Measurements from ENCODE around the gene PHYKPL.

DNA sequence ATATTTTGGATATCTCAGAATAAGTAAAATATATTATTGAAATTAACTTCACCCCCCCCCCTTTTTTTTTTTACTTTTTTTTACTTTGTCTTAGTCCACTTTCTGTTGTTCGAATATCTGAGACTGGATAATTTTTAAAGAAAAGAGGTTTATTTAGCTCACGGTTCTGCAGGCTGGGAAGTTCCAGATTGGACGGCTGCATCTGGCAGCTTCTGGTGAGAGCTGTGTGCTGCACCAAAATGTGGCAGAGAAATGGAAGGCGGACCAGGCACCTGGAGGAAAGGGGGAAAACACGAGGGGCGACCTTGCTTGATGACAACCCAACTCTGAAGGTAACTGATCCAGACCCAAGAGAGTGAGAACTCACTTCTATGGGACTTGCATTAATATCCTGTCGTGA lies 39.8 kb downstream of the PHYKPL start:
- TF ChIP-seq, protein P1, sequence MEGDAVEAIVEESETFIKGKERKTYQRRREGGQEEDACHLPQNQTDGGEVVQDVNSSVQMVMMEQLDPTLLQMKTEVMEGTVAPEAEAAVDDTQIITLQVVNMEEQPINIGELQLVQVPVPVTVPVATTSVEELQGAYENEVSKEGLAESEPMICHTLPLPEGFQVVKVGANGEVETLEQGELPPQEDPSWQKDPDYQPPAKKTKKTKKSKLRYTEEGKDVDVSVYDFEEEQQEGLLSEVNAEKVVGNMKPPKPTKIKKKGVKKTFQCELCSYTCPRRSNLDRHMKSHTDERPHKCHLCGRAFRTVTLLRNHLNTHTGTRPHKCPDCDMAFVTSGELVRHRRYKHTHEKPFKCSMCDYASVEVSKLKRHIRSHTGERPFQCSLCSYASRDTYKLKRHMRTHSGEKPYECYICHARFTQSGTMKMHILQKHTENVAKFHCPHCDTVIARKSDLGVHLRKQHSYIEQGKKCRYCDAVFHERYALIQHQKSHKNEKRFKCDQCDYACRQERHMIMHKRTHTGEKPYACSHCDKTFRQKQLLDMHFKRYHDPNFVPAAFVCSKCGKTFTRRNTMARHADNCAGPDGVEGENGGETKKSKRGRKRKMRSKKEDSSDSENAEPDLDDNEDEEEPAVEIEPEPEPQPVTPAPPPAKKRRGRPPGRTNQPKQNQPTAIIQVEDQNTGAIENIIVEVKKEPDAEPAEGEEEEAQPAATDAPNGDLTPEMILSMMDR (conservative IDR thresholded peaks at IDR 0.05; ENCODE audit: low read depth, low read length): no peak
- no peak for TF ChIP-seq RCOR1 (IDR thresholded peaks at IDR 0.05; ENCODE audit: insufficient replicate concordance, low read length)
- TF ChIP-seq, protein P2, sequence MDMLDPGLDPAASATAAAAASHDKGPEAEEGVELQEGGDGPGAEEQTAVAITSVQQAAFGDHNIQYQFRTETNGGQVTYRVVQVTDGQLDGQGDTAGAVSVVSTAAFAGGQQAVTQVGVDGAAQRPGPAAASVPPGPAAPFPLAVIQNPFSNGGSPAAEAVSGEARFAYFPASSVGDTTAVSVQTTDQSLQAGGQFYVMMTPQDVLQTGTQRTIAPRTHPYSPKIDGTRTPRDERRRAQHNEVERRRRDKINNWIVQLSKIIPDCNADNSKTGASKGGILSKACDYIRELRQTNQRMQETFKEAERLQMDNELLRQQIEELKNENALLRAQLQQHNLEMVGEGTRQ (IDR thresholded peaks at IDR 0.05; ENCODE audit: low read depth, low read length): no peak
- TF ChIP-seq, protein P3, sequence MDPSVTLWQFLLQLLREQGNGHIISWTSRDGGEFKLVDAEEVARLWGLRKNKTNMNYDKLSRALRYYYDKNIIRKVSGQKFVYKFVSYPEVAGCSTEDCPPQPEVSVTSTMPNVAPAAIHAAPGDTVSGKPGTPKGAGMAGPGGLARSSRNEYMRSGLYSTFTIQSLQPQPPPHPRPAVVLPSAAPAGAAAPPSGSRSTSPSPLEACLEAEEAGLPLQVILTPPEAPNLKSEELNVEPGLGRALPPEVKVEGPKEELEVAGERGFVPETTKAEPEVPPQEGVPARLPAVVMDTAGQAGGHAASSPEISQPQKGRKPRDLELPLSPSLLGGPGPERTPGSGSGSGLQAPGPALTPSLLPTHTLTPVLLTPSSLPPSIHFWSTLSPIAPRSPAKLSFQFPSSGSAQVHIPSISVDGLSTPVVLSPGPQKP (IDR thresholded peaks at IDR 0.05; ENCODE audit: borderline replicate concordance, low read depth, low read length): no peak

Measured in IMR-90 (cell line).